Measurements from ENCODE around the gene GAS1.

GAS1 gene

GRCh38 chr9:86947146-86948073 lies at the start of gene GAS1:
TSS of gene GAS1 (minus strand) at chr9:86947506. CDS start at chr9:86946779, 727 bp downstream.
- DNase-seq: no peak

- DNase-seq: no peak
These were observed 46.9 kb upstream of the GAS1 start for GRCh38 chr9:86994231-86994630.

GRCh38 chr9:86993830-86994229 lies 46.5 kb upstream of the GAS1 start:
- DNase-seq: no peak

GRCh38 chr9:86991077-86991476 lies 43.8 kb upstream of the GAS1 start:
- no peak for DNase-seq

- DNase-seq: no peak
These were observed 43.0 kb upstream of the GAS1 start for GRCh38 chr9:86990290-86990689.

GRCh38 chr9:86987900-86988299 lies 40.6 kb upstream of the GAS1 start:
- DNase-seq: no peak

GRCh38 chr9:86985132-86985647 lies 37.9 kb upstream of the GAS1 start:
- no peak for DNase-seq

GRCh38 chr9:86983620-86984259 lies 36.4 kb upstream of the GAS1 start:
- no peak for DNase-seq

- DNase-seq: no peak
These were observed 35.9 kb upstream of the GAS1 start for GRCh38 chr9:86983249-86983619.

- DNase-seq: no peak
These were observed 33.5 kb upstream of the GAS1 start for GRCh38 chr9:86980802-86981201.

- DNase-seq: no peak
These were observed 32.4 kb upstream of the GAS1 start for GRCh38 chr9:86979657-86980056.

GRCh38 chr9:86978922-86979474 lies 31.7 kb upstream of the GAS1 start:
- DNase-seq: no peak

- DNase-seq: no peak
These were observed 31.1 kb upstream of the GAS1 start for GRCh38 chr9:86978413-86978812.

GRCh38 chr9:86977205-86977835 lies 30.0 kb upstream of the GAS1 start:
- DNase-seq: no peak

GRCh38 chr9:86975606-86976005 lies 28.3 kb upstream of the GAS1 start:
- DNase-seq: no peak

- no peak for DNase-seq
These were observed 27.7 kb upstream of the GAS1 start for GRCh38 chr9:86975036-86975435.

GRCh38 chr9:86974421-86974820 lies 27.1 kb upstream of the GAS1 start:
- DNase-seq: no peak

- DNase-seq: no peak
These were observed 24.4 kb upstream of the GAS1 start for GRCh38 chr9:86971742-86972141.

- DNase-seq: no peak
These were observed 21.1 kb upstream of the GAS1 start for GRCh38 chr9:86968258-86968920.

GRCh38 chr9:86966852-86967511 lies 19.7 kb upstream of the GAS1 start:
- no peak for DNase-seq

- DNase-seq: no peak
These were observed 18.5 kb upstream of the GAS1 start for GRCh38 chr9:86965636-86966395.
